Adrenal gland (tissue), 5 donors: ENCODE results near the gene NRXN3.

Experiments used
- POLR2A ChIP-seq, 2 donors: fragments of 450-650 bp; IDR thresholded peaks; one replicate each; pipeline ENCODE4 v1.6.1; 2017; ENCODE audit warnings: antibody characterized with exemption in 2 of 2, mild to moderate bottlenecking in 2 of 2, moderate library complexity in 1 of 2
- TF ChIP-seq, protein P1 (sequence below), 6 experiments: fragments of 450-650 bp in 4 of 6; fragments of 200-600 bp in 2 of 6; sonication (generic) in 1 of 6; IDR thresholded peaks; 1 replicate in 5 of 6; 2 replicates in 1 of 6; pipeline versions ENCODE4 v1.5.1 to v1.8.0; 2016 to 2021; ENCODE audit warnings: antibody characterized with exemption in 6 of 6, mild to moderate bottlenecking in 2 of 6, moderate library complexity in 1 of 6
- donor health status: DM: no; HTN: no; CAD: no.

DNA sequence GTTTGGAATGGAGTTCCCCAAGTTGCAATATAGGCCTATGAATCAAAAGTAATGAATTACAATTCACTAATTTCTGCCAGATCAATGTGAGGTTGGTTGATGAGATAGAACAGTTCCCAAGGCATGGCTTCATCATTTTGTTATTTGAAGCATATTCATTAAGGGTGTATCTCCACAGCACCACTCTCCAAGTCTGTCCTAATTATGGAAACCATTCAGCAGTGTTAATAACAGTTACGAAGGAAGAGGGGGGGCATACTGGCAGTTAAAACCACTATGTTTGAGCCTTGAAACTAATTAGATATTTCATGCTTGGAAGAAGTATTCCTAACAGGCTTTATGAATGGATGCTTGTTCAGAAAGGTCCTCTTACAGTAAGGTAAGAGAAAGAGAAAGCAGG, 1520.8 kb downstream of the NRXN3 start:
- TF ChIP-seq, protein P1, sequence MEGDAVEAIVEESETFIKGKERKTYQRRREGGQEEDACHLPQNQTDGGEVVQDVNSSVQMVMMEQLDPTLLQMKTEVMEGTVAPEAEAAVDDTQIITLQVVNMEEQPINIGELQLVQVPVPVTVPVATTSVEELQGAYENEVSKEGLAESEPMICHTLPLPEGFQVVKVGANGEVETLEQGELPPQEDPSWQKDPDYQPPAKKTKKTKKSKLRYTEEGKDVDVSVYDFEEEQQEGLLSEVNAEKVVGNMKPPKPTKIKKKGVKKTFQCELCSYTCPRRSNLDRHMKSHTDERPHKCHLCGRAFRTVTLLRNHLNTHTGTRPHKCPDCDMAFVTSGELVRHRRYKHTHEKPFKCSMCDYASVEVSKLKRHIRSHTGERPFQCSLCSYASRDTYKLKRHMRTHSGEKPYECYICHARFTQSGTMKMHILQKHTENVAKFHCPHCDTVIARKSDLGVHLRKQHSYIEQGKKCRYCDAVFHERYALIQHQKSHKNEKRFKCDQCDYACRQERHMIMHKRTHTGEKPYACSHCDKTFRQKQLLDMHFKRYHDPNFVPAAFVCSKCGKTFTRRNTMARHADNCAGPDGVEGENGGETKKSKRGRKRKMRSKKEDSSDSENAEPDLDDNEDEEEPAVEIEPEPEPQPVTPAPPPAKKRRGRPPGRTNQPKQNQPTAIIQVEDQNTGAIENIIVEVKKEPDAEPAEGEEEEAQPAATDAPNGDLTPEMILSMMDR (IDR thresholded peaks at IDR 0.05) = no peak
- TF ChIP-seq POLR2A (IDR thresholded peaks at IDR 0.05) = no peak
